CD1c-positive myeloid dendritic cell (primary cell): ENCODE results near the gene MUC22.
"Not testable (repeated sequence)": the region's sequence is repeated elsewhere in the genome, so short reads cannot be mapped to it uniquely, and the experiment has no call there.

ENCODE experiments used
- DNase-seq: peaks from one replicate; pipeline ENCODE4 v3.0.0-alpha.2; 2016; ENCODE audit errors: extremely low spot score

MUC22 gene

DNA sequence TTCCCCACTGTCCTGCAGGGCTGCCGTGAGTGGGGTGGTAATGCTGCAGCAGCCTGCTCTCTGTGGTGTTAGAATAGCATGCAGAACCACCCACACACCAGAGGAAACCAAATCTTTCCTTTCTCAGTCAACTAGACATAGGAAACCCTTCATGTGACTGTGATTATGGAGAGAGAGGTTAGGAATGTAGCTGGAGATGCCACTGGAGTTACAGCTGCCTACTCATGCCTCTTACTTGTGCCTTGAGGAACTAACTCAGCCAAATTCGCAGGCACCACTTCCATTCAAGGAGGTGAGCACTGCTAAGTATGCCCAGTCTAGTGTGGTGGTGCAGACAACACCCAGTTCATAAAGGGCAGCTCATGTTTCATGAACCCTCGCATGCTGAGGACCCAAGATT, 27.4 kb downstream of the MUC22 start:
- DNase-seq = no peak

DNA sequence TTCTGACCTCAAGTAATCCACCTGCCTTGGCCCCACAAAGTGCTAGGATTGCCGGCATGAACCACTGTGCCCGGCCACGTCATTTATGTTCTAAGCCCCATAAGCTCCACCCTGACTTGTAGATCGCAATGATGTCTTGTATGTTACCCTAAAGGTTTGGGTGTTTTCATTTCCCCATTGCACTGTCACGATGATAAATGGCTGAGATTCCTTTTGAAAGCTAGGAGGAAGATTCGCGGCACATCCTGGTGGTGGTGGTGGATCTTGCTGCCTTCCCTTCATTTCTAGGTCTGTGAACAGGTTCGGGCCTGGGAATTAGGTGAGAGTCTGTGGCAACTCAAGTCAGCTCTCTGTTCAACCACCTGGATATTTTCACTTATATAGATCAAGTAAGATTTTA, 28.3 kb downstream of the MUC22 start:
- no peak for DNase-seq

DNA sequence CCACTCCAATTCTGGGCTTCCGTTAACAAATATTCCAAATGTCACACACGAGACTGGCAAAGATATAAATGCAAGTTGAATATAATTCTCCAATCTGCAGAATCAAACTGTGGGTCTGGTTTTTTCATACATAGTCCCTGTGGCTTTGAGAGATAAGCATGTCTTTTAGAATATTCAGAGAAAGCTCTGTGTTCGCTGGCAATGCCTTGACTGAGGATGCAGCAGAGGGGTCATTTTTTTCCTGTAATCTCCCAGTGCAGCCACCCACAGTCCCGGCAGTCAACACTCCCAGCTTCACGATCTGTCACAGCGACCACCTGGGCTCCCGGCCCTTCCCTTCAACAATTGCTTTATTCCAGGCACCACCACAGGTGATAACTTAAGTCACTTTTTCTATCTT, 30.5 kb downstream of the MUC22 start:
- DNase-seq = no peak

DNA sequence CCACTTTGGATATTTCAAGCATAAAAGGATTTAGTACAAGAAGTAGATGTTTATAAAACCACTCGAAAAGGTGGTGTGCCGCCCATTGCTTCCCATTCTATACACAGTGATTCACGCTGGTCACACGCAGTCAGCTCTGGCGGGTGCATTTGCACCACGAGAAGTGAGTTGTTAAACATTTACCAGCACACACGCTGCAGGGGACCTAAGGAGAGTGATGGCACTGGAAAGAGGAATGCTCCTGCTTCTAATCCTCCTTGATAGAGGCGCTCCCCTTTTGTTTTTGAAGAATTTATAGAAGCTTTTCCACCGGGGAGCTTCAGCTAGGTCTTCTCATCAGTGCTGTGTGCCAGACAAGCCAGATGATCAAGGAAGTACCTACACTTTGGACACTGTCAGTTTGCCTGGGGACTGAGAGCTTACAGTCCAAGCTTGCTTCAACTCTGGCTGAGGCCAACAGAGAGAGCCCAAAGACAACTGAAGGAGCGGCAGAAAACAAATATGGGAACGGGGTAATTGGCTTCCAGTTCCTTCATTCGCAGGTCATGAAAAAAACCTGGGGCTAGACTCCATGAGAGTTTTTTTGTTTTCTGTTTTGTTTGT, 31.2 kb downstream of the MUC22 start:
- no peak for DNase-seq

DNA sequence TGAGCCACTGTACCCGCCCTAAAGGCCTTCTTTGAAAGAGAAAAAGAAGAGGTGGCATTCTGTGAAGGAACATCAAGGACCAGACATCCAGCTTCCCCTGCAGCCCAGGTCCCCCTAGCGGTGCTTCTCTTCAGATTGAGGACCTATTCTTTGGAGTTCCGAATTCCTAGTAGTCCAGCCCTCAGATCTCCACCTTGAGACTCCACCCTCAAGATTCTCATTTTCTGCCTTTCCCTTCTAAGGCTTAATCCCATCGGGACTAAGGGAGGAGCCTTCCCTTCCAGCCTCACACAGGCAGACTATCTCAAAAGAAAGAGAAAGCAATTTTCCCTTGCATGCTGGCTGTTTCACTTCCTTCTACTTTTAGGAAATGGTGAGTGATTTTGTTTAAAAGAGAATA, 32.5 kb downstream of the MUC22 start:
- DNase-seq = peak; percentile 52

DNA sequence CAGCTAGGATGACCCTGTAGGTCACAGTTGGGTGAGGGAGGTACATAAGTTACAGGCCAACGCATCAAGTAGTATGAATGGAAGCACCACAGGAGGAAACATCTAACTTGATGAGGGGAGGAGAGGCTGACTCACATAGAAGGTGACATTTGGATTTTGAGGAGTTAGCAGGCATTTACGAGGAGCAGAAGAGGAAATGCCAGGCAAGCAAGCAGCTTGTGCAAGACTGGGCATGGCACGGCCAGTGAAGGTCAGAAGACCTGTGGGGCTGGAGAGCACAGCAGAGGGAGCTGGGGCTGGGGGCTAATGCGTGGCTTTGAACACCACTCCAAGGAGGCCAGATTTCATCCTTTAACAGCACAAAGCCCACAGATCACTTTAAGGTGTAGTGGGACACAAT, 37.8 kb downstream of the MUC22 start:
- DNase-seq = peak; percentile 28

DNA sequence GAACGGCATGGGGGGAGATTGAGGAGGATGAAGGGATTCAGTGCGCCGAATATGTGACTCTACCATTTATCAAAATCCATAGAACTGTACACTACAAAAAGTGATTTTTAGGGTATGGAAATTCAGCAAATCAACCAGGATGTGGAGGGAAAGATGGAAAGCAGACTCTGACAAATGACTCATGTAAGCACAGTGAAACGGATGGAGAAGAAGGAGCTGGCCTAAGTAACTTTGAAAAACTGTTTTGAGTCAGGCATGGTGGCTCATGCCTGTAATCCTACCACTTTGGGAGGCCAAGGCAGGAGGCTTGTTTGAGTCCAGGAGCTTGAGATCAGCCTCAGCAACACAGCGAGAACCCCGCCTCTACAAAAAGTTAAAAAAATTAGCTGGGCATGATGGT, 39.2 kb downstream of the MUC22 start:
- no peak for DNase-seq

DNA sequence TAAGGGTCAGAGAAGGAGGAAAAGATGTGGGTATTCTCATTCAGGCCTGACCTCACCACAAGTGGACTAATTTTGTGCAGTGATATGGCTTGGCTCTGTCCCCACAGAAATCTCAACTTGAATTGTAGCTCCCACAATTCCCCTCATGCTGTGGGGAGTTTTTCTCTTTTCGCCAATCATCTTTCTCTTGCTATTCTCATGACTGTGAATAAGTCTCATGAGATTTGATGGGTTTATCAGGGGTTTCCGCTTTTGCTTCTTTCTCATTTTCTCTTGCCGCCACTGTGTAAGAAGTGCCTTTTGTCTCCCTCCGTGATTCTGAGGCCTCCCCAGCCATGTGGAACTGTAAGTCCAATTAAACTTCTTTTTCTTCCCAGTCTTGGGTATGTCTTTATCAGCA, 42.9 kb downstream of the MUC22 start:
- DNase-seq = not testable (repeated sequence)

DNA sequence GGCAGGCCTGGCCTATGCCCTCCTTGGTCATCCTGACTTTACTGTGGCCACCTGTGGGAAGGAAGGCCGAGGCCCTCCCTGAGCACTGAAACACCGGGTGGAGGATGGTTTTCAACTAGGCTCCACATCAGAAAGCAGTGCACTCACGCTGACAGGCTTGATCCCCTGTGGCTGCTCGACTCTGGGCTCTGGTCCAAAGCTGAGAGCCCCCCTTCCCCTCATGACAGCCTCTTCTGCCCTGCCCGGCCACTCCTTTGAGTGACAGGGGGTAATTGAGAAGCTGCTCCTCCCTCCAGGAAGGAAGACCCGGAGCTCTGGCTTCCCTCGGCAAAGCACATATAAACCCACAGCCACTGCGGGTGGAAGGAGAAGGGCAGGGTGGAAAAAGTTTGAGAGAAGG, 43.6 kb downstream of the MUC22 start:
- no peak for DNase-seq

DNA sequence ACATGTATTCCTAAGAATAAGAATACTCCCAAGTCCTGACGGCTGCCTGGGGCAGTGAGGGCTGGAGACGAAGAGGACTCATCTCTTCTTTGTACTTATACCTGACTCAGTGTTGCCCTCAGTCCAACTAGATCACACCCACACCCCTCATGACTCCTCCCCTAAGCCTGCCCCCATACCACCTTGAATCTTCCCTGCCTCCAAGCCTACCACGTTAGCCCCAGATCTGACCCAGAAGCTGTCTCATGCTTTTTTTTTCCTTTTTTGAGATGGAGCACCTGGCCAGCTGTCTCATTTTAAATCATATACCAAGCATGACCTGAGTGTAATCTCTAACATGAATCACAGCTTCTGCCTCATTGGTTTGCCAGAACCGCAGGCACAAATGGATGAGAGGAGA, 45.2 kb downstream of the MUC22 start:
- no peak for DNase-seq

DNA sequence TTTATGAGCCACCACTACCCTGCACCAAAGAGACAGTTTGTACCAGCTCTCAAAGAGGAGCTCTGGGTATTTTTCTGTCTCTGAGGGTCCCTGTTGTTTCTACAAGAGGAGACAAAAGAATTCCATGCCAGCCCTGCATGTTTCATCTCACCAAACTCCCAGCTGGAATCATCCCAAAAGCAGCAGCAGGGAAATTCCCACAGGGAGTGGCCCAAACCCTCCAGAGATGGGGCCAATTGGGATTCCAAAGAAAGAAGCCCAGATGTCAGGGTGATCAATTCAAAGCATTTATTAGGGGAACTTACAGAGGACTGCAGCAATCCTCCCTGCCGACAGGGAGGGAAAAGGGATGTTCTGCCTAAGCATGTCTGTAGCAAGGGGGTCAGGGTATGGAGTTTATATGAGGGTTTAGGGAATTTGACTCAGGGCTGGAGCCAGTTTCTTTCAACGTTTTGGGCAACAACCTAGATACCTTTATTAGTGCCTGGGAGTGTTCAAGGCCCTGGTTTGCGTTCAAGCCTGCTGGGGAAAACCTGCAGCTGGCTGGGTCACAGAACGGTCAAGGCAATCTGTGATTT, 47.2 kb downstream of the MUC22 start:
- no peak for DNase-seq

DNA sequence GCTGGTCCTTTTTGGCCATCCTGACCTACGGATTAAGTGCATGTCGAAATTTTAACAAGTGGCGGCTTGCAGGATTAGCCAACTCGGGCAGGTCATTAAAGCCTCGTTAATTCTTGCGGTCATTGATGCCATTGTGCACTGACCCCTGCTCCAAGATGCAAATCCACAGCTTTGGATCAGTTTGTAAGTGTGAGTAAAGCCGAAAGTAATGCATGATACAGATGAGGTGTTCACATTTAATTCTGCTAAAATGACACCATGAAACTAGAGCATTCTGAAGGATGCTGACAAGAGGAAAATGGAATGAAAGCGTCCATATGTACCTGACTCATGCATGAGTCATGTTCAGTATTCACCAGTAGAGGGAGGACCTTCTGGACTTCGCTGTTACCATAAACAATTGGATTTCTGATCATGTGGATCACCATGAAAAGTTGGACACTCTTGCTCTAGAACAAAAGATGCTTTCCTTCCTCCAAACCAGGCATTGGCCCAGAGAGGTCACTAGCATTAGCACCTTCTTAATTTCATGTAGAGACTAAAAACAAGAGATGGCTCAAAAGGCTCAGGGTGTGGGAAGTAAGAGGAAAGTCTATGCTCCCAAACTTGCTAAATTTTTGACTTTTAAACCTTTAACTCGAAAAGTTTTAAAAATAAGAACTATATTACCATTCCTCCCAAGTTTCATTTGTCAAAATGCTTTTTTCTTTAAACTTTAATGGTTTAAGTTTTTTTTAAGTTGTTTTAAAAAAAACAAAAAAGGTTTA, 48.0 kb downstream of the MUC22 start:
- DNase-seq = peak; percentile 39

DNA sequence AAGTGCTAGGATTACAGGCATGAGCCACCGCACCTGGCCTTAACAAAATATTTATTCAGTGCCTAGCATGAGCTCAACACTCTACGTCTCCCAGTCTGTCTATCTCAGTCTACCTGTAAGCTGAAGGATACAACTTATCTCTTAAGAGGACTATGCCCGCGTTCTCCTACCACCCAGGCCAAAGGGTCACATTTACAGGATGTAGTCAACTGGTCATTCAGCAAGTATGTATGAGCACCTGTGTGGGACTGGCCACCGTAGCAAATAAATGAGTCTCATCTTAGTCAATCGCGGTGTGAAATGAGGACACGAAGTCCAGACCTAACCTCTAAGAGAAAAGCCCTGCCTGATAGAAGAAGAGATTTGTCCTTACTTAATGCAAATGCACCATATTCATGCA, 49.9 kb downstream of the MUC22 start:
- no peak for DNase-seq

DNA sequence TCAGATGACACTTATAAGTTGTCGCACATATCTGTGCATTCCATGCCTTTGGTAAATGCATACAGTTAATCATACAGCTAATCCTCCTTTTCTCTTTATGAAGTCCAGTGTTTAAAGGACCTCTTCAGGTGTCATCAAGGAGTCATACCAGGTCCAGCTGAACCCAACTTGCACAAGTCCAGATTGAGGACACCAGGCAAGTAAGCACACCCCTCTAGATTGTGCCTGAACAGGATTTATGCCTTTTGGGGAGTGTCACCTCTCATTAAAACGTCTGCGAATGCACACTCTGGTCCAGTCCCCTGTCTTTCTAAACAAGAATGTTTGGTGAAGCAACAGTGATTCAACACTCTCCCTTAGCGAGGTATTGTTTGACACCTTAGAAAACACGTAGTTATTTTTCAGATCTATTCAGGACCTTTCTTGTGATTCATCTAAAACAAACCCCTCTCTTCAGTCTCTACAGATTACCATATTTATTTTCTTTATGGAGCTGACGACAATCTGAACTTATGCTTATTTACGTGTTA, 53.7 kb downstream of the MUC22 start:
- DNase-seq = no peak

DNA sequence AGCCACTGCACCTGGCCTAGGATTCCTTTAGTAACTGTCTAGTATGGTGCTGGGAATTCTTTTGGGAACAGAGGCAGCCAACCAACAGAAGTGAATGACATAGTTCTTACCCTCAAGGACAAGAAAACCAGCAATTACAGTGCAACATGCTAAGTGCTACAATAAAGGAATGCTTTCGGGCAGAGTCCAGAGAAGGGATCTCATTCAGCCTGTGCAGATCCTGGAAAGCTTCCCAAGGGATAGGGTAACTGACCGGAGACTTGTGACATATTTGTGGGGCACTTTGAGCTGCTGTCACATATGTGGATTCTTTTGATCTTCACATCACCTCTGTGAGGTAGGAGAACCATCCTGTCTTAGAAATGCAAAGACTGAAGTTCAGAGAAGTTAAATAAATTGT, 55.3 kb downstream of the MUC22 start:
- no peak for DNase-seq

DNA sequence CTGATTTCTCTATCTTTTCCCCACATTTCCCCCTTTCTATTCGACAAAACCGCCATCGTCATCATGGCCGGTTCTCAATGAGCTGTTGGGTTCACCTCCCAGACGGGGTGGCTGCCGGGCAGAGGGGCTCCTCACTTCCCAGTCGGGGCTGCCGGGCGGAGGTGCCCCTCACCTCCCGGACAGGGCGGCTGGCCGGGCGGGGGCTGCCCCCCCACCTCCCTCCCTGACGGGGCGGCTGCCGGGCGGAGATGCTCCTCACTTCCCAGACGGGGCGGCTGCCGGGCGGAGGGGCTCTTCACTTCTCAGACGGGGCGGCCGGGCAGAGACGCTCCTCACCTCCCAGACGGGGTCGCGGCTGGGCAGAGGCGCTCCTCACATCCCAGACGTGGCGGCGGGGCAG, 56.8 kb downstream of the MUC22 start:
- not testable (repeated sequence) for DNase-seq

DNA sequence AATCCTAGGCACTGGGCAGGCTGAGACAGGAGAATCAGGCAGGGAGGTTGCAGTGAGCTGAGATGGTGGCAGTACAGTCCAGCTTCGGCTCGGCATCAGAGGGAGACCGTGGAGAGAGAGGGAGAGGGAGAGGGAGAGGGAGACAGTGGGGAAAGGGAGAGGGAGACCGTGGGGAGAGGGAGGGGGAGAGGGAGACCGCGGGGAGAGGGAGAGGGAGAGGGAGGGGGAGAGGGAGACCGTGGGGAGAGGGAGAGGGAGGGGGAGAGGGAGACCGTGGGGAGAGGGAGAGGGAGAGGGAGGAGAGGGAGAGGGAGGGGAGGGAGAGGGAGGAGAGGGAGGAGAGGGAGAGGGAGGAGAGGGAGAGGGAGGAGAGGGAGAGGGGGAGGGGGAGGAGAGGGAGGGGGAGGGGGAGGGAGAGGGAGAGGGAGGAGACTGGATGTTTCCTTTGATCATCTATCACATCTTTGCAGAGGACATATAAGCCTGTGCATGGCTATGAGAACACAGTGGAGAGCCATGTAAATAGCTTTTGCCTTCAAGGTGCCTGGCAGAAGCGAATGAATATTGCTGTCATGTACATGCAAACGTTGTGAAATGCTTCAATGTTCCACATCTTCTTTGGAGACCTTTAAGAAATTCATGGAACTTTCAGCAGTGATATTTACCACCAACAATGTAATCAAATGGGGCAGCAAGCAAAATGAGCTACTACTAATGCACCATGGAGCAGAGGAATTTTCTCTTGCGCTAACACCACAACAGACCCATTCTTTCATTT, 57.8 kb downstream of the MUC22 start:
- DNase-seq = not testable (repeated sequence)

DNA sequence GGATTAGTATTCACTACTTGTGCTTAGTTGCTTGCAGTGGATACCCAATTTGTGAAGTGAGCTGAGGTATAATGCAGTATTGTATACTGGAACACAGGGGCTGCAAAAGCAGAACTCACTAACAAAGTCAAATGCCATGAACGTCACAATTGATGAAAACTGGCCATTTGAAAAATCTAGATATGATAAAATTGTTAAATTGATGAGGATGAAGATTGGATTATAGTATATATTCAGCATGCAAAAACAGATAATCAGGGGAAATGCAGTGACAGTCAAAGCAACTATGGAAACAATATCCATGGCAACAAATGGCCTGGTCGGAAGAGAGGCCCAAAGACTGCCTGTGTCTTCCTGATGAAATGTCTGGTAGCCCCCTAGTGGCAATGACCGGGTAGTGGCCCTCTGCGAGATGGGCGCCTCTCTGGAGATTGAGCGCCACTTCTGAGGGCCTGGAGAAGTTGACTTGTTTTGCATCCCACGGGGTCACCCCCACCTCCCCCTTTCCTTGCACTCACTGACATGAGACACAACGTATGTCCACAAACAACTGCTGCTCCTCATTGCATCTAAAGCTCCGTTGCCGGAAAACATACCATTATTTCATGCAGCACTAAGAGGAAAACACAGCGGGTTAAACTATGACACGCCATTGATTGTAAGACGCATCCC, 58.5 kb downstream of the MUC22 start:
- DNase-seq = peak; percentile 77

DNA sequence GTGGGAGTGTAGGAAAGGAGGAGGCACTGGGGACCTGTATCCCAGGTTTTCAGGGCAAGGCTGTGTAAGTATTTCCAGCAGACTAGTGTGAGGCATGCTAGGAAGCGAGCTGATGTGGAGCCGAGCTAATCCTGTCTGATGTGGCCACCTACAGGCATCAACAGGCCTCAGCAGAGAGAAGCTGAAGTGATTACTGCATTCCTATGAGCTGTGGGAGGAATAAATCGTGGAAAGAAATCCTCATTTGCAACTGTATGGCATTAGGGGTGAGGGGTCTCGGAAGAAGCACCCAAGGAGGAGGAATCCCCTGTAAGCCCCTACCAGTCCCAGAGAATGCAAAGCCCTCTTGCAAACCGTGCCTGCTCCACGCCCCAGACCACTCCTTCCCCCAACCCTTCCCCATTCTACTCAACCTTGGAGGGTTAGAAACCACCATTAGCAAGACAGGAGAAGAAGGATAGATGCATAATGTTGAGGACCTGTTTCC, 60.5 kb downstream of the MUC22 start:
- no peak for DNase-seq

DNA sequence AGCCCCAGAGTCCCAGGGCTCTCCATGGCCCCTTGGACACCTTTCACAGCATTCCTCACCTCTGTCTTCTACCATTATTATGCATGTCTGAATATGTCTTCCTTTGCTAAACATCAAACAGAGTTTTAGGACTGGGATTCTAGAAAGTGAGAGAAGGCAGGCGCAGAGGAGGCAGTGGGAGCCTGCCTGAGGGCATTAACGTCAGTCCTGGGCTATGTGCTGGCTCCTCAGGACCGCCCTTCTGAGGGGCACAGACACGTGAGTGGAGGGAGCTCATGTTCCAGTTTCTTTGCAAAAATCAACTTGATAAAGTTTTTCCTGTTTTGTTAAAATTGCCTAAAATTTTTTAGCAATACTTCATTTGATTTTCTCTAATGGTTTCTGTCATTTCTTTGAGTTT, 64.1 kb downstream of the MUC22 start:
- no peak for DNase-seq

DNA sequence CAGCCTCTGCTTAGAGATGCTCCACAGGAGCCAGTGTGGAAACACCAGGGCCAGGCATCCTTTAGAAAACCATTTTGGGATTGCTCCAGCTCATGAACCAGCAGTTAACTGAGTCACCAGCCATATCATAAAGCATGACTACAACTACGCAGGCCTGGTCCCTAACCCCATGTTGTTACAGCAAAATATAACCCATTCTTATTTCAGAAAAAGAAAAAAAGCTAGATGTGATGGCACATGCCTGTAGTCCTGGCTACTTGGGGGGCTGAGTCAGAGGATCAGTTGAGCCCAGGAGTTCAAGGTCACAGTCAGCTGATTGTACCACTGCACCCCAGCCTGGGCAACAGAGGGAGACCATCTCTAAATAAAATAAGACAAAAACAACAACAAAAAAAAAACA, 65.3 kb downstream of the MUC22 start:
- DNase-seq = no peak

DNA sequence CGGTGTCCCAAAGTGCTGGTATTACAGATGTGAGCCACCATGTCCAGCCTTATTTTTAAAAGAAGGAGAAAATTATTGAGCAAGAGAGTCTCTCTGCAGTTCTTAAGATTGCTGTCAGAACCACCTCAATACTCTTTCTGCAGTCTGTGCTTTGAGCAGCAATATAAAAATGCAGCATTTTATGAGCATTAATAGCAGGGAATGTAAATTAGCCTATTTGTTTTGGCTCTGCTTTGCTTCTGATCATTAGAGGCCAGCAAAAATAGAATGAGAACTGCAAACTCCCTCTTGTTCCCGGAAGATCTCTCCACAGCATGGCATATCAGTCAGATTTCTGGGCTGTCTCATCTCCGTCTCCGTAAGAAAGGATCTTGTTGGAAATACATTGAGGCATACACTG, 66.3 kb downstream of the MUC22 start:
- no peak for DNase-seq
